Astrocyte of the spinal cord (primary cell): ENCODE results near the gene ANKH.

ENCODE experiments used
- DNase-seq: peaks from one replicate; pipeline ENCODE4 v3.0.0; 2011; ENCODE audit warnings: low read depth, low spot score
- H3K4me3 ChIP-seq: 2 replicates; pipeline ENCODE4 v1.5.1; 2011; ENCODE audit warnings: low read depth, mild to moderate bottlenecking, low read length, moderate library complexity
- in situ Hi-C: cut with HindIII; loops from 2 replicates; pipeline ENCODE4 v1.10.0; 2017; ENCODE audit warnings: low sequenced_read_pairs
- TF ChIP-seq, protein P1 (sequence below): IDR thresholded peaks from 2 replicates; pipeline ENCODE4 v1.5.1; 2012; ENCODE audit warnings: low read depth, mild to moderate bottlenecking, low read length, inconsistent platforms

The ANKH gene

DNA sequence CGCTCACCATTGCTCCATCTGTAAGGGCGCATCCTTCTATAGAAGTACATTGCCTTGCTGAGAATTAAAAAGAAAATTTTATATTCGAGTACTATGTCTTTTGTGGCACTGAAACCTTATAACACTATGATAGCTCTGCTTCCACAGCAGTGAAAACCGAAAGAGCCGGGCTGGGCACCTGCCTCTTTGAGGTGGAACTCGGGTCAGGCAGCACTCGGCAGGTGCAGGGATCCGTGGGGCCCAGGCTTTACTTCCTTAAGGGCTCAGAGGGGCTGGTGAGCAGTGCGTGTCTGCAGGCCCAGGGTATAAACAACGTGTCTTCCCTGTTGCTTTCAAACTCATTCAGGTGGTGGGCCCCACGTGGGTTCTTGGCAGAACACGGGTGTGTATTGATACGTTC is 137.2 kb downstream of the ANKH start:
- in situ Hi-C loops, result no loop called here
- no peak for DNase-seq
- TF ChIP-seq, protein P1, sequence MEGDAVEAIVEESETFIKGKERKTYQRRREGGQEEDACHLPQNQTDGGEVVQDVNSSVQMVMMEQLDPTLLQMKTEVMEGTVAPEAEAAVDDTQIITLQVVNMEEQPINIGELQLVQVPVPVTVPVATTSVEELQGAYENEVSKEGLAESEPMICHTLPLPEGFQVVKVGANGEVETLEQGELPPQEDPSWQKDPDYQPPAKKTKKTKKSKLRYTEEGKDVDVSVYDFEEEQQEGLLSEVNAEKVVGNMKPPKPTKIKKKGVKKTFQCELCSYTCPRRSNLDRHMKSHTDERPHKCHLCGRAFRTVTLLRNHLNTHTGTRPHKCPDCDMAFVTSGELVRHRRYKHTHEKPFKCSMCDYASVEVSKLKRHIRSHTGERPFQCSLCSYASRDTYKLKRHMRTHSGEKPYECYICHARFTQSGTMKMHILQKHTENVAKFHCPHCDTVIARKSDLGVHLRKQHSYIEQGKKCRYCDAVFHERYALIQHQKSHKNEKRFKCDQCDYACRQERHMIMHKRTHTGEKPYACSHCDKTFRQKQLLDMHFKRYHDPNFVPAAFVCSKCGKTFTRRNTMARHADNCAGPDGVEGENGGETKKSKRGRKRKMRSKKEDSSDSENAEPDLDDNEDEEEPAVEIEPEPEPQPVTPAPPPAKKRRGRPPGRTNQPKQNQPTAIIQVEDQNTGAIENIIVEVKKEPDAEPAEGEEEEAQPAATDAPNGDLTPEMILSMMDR, result no peak
- no peak overlapping the region for H3K4me3 ChIP-seq

DNA sequence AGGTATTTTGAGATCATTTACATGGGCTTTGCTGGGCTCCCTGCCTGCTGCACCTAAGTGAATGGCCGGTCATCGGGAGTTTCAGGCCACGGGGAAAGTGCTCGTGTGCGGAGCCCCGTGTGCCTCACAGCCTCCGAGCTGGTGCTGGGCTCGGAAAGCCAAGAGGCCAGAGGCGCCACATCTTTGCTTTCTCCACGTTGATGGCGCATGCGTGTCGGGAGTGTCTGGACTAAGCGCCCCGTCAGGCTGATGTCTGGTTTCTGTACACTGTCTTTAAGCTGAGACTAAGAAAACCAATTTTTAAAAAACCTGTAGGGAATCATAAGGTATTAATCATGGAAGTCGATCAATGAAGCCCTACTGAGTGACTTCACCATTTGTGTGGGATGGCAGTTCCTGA is 137.9 kb downstream of the ANKH start:
- no peak for DNase-seq
- in situ Hi-C loops, result no loop called here
- TF ChIP-seq, protein P1, result no peak
- no peak overlapping the region for H3K4me3 ChIP-seq

DNA sequence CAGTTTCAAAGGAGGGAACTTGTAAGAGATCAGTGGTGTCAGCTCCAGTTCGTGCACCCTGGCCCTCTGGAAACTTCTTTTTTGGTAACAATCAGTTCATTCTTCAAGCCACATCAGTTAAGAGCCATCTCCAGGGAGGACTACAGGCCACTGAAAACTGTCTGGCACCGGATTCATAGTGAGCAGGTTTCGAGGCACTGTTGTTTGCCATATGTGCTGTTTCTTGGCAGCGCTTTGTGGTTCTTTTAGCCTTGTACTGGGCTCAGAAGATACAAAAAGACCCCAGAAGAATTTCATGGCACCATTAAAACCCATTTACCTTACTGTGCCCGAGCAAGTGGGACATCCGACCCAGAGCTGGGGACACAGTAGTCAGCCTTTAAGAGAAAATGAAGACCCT is 138.6 kb downstream of the ANKH start:
- TF ChIP-seq, protein P1, result no peak
- in situ Hi-C loops, result no loop called here
- DNase-seq, result no peak
- H3K4me3 ChIP-seq, result no peak overlapping the region

DNA sequence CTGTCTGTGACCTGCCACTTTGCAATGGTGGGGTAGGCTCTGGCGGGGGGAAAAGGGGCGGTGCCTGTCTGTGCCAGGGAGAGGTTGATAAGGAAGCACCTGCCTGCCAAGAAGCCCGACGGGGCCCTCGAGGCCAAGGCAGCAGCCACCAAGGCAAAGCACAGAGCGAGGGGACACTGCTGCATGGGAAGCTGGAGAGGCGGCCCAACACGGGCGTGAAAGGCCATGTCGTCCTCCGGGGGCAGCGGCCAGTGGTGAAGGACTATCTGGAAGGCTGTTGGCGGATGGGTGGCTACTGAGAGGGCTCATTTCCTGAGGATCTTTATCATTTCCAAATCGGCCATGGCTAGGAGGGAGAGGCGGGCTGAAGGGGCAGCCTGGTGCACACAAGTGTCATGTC is 140.7 kb downstream of the ANKH start:
- TF ChIP-seq, protein P1, result no peak
- in situ Hi-C loops, result no loop called here
- no peak for DNase-seq
- H3K4me3 ChIP-seq, result no peak overlapping the region

DNA sequence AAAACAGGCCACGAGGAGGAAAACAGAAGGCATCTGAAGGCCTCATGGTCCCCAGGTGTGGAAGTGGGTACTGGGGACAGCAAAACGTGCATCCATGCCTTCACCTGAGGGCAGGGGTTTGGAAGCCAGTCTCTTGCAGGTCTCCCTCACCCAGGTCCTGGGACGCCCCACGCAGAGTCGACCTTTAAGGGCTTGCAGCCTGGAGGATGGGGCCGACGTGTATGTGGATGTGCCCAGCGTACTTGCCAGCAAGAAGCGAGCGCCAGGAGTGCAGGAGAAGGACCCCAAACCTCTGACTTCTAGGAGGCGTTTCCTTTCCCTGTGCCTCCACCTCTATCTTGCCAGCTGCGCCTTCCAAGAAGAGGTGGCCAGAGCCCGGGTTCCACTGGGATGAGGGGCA is 141.1 kb downstream of the ANKH start:
- no peak overlapping the region for H3K4me3 ChIP-seq
- TF ChIP-seq, protein P1, result no peak
- no peak for DNase-seq
- in situ Hi-C loops, result no loop called here

DNA sequence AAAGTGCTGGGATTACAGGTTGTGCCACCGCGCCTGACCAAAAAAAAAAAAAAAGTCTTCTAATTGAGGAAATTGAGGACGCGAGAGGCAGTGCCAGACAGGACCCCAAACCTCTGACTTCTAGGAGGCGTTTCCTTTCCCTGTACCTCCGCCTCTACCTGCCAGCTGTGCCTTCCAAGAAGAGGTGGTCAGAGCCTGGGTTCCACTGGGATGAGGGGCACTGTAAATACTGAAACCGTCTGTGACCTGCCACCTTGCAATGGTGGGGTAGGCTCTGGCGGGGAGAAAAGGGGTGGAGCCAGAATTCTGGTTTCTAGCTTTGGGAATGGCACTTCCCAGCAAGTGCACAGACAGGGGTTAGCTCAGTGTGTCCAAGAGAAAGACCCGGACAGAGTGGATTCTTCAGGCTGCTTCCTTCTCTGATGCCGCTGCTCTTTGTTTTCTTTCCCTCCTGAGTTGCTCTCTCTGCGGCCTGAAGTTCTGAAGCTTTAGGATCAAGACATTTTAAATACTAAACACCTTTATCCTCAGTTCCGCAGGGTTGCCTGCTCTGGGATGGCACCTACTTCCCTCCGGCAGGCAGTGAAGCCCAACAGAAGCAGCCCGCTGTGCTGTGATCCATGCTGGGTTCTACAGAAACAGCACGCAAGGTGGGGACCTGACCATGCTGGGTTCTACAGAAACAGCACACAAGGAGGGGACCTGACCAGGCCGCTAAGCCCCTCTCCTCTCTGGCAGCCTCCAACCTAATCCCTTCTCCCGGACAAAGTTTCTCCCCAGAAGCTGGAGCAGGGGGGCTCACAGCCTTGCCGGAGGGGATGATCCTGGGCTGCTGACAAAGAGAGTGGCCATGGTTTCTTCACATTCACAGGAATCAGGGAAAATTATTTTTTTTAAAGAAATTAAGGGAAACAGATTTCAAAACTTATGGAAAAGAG is 141.9 kb downstream of the ANKH start:
- in situ Hi-C loops, result no loop called here
- no peak for DNase-seq
- H3K4me3 ChIP-seq, result no peak overlapping the region
- TF ChIP-seq, protein P1, result no peak
